Lower leg skin (tissue), 3 donors: ENCODE results near the gene ATP1B1.

Experiments
- CTCF ChIP-seq, 3 donors: fragments of 450-650 bp; IDR thresholded peaks; one replicate each; pipeline ENCODE4 v1.5.1; 2016; ENCODE audit warnings: antibody characterized with exemption in 3 of 3, mild to moderate bottlenecking in 3 of 3, moderate library complexity in 2 of 3
- POLR2A ChIP-seq, 2 donors: fragments of 450-650 bp; IDR thresholded peaks; one replicate each; pipeline ENCODE4 v1.6.1; 2016 to 2017; ENCODE audit warnings: antibody characterized with exemption in 2 of 2, mild to moderate bottlenecking in 1 of 2, moderate library complexity in 1 of 2

- TF ChIP-seq CTCF (IDR thresholded peaks at IDR 0.05), result no peak
- no peak for TF ChIP-seq POLR2A (IDR thresholded peaks at IDR 0.05)
Measured at GRCh38 chr1:169130683-169131082, 24.2 kb downstream of the ATP1B1 start.
